Liver (tissue), 9 donors: ENCODE measurements around the gene ARHGAP30. TPM values are rescaled to one million over a fixed set of nuclear protein-coding genes. Genes with fewer than 3 reads are reported as not detected.
"Not testable (repeated sequence)": the region's sequence is repeated elsewhere in the genome, so short reads cannot be mapped to it uniquely, and the experiment has no call there.

Experiments
- DNase-seq: peaks from one replicate; pipeline ENCODE4 v3.0.0-alpha.2; 2017; ENCODE audit warnings: low spot score
- H3K27ac ChIP-seq, 2 donors: one replicate each; pipeline ENCODE4 v1.7.0; 2013; ENCODE audit warnings: inconsistent platforms in 2 of 2, low read length in 2 of 2, control low read depth in 1 of 2, low read depth in 1 of 2, mild to moderate bottlenecking in 1 of 2
- H3K27me3 ChIP-seq, 4 donors: one replicate each; pipeline versions ENCODE4 v1.6.1 to v1.7.0; 2013; ENCODE audit warnings: low read length in 3 of 4, inconsistent platforms in 1 of 4, mild to moderate bottlenecking in 1 of 4, moderate library complexity in 1 of 4; ENCODE audit not compliant: control insufficient read depth in 4 of 4, insufficient read depth in 4 of 4
- H3K36me3 ChIP-seq, 4 donors: one replicate each; pipeline versions ENCODE4 v1.6.1 to v1.7.0; 2013; ENCODE audit warnings: low read length in 3 of 4, mild to moderate bottlenecking in 3 of 4, low read depth in 1 of 4, moderate library complexity in 1 of 4; ENCODE audit not compliant: control insufficient read depth in 4 of 4, insufficient read depth in 3 of 4
- H3K4me1 ChIP-seq, 4 donors: one replicate each; pipeline versions ENCODE4 v1.6.1 to v1.7.0; 2013; ENCODE audit warnings: low read length in 3 of 4, mild to moderate bottlenecking in 3 of 4, moderate library complexity in 1 of 4; ENCODE audit not compliant: control insufficient read depth in 4 of 4, insufficient read depth in 4 of 4
- H3K4me3 ChIP-seq, 3 donors: one replicate each; pipeline versions ENCODE4 v1.6.1 to v1.7.0; 2013; ENCODE audit warnings: low read length in 3 of 3, control low read depth in 1 of 3, low read depth in 1 of 3, mild to moderate bottlenecking in 1 of 3
- H3K9ac ChIP-seq, 2 donors: one replicate each; pipeline ENCODE4 v1.7.0; 2013; ENCODE audit warnings: low read length in 2 of 2, mild to moderate bottlenecking in 2 of 2, moderate library complexity in 2 of 2, control low read depth in 1 of 2, low read depth in 1 of 2
- H3K9me3 ChIP-seq, 4 donors: one replicate each; pipeline versions ENCODE4 v1.6.1 to v1.7.0; 2013; ENCODE audit warnings: low read length in 3 of 4; ENCODE audit not compliant: control insufficient read depth in 4 of 4
- EGR1 ChIP-seq, 2 donors: IDR thresholded peaks; 2 replicates each; pipeline ENCODE4 v1.6.1; 2016 to 2018; ENCODE audit warnings: antibody characterized with exemption in 2 of 2, low read depth in 2 of 2
- GABPA ChIP-seq, 2 donors: IDR thresholded peaks in 1 of 2; conservative IDR thresholded peaks in 1 of 2; 2 replicates each; pipeline ENCODE4 v1.6.1; 2016; ENCODE audit warnings: antibody characterized with exemption in 2 of 2, mild to moderate bottlenecking in 1 of 2, moderate library complexity in 1 of 2
- HNF4A ChIP-seq, 2 donors: conservative IDR thresholded peaks; 2 replicates each; pipeline ENCODE4 v1.6.1; 2016; ENCODE audit warnings: antibody characterized with exemption in 2 of 2, mild to moderate bottlenecking in 2 of 2
- NR2F2 ChIP-seq: IDR thresholded peaks from 2 replicates; pipeline ENCODE4 v1.6.1; 2016; ENCODE audit warnings: antibody characterized with exemption
- RXRA ChIP-seq, 2 donors: IDR thresholded peaks; 2 replicates each; pipeline ENCODE4 v1.6.1; 2017 to 2018; ENCODE audit warnings: antibody characterized with exemption in 2 of 2, mild to moderate bottlenecking in 1 of 2
- SP1 ChIP-seq: IDR thresholded peaks from 2 replicates; pipeline ENCODE4 v1.6.1; 2018; ENCODE audit warnings: antibody characterized with exemption, mild to moderate bottlenecking
- TAF1 ChIP-seq: conservative IDR thresholded peaks from 2 replicates; pipeline ENCODE4 v1.6.1; 2016; ENCODE audit warnings: antibody characterized with exemption, mild to moderate bottlenecking
- YY1 ChIP-seq: IDR thresholded peaks from 2 replicates; pipeline ENCODE4 v1.6.1; 2016; ENCODE audit warnings: antibody characterized with exemption, mild to moderate bottlenecking
- WGBS: extraction: QIAGEN DNeasy Blood & Tissue Kit; methylation state at CpG from one replicate; pipeline ENCODE4 v1.1.7; 2013; 5-methylcytosine and 5-hydroxymethylcytosine counted together
- polyA plus RNA-seq, 2 donors: library from polyadenylated mRNA; stranded (reverse) in 1 of 2; unstranded in 1 of 2; fragments of 200-250 nt in 1 of 2; fragments of >200 nt in 1 of 2; fragmentation: Nextera tagmentation in 1 of 2; extraction: Ambion mirVana in 1 of 2; gene quantifications; one replicate each; pipeline versions ENCODE4 v1.2.1 to v1.2.3, GENCODE V29; 2013 to 2015
- total RNA-seq, 2 donors: library from RNA; depleted of rRNA; stranded (reverse); fragments of >200 nt; gene quantifications; one replicate each; pipeline ENCODE4 v1.2.3, GENCODE V29; 2014
- TF ChIP-seq, protein P1 (sequence below): IDR thresholded peaks from 2 replicates; pipeline ENCODE4 v1.6.1; 2016; ENCODE audit warnings: antibody characterized with exemption
- TF ChIP-seq, protein P2 (sequence below): IDR thresholded peaks from 2 replicates; pipeline ENCODE4 v1.6.1; 2016; ENCODE audit warnings: antibody characterized with exemption, mild to moderate bottlenecking
- donor health status: healthy.
- donor health status: healthy.
- donor health status: healthy.
- donor health status: healthy.
- donor health status: healthy.

The ARHGAP30 gene, protein sequence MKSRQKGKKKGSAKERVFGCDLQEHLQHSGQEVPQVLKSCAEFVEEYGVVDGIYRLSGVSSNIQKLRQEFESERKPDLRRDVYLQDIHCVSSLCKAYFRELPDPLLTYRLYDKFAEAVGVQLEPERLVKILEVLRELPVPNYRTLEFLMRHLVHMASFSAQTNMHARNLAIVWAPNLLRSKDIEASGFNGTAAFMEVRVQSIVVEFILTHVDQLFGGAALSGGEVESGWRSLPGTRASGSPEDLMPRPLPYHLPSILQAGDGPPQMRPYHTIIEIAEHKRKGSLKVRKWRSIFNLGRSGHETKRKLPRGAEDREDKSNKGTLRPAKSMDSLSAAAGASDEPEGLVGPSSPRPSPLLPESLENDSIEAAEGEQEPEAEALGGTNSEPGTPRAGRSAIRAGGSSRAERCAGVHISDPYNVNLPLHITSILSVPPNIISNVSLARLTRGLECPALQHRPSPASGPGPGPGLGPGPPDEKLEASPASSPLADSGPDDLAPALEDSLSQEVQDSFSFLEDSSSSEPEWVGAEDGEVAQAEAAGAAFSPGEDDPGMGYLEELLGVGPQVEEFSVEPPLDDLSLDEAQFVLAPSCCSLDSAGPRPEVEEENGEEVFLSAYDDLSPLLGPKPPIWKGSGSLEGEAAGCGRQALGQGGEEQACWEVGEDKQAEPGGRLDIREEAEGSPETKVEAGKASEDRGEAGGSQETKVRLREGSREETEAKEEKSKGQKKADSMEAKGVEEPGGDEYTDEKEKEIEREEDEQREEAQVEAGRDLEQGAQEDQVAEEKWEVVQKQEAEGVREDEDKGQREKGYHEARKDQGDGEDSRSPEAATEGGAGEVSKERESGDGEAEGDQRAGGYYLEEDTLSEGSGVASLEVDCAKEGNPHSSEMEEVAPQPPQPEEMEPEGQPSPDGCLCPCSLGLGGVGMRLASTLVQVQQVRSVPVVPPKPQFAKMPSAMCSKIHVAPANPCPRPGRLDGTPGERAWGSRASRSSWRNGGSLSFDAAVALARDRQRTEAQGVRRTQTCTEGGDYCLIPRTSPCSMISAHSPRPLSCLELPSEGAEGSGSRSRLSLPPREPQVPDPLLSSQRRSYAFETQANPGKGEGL
- 1 to 10 TPM; 6.6 to 8.9 TPM for total RNA-seq
- polyA plus RNA-seq, result 1 to 10 TPM; 1.2 to 3.5 TPM

DNA sequence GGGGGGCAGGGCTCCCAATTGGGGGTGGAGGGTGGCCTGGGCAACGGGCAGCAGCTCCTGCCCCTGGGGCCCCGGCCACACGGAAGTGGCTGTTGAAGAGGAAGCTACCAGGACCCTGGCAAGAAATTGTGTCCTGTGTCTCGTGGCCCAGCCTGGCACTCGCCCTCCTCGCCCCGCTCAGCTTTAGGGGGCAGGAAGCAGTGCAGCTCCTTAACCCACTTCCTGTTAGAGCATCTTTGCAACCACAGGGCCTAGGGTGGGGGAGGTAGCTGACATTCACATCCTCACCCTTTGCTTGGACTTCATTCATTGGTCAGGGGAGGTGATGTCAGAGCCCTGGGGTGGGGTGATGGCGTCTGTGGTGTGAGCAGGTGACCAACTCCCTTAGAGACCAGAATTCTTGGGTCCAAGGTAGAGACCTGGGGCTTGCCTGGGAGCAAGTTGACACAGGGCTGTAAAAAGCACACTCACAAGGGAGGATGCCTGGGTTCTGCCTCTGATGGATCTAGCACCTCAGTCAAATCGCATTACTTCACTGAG lies at the start of gene ARHGAP30:
Gene ARHGAP30, minus strand, starts transcription at position 161 of the 540 bp plus-strand sequence. CDS start 267 bp downstream, outside the sequence.
- Histone ChIP-seq H3K9me3 (no peaks in the 10 kb centered on the region), H3K4me1 (no peaks in the 10 kb centered on the region), H3K9ac (peak within 1 kb of the TSS in 1 of 2 donors; percentile 66), H3K27me3 (no peaks in the 10 kb centered on the region), H3K27ac (peak within 1 kb of the TSS; percentile 85 to 87), H3K4me3 (peak within 1 kb of the TSS in 2 of 3 donors; percentile 30 to 48), H3K36me3 (no peaks in the 10 kb centered on the region)
- 73% methylated on average over 9 of the region's 9 CpGs for WGBS
- DNase-seq, result no peak
- TF ChIP-seq GABPA (IDR thresholded peaks at IDR 0.05 in 1 of 2, conservative IDR thresholded peaks at IDR 0.05 in 1 of 2), result peak; percentile 66 to 77
- peak; percentile 32 for TF ChIP-seq SP1
- no peak for TF ChIP-seq HNF4A (conservative IDR thresholded peaks at IDR 0.05)

DNA sequence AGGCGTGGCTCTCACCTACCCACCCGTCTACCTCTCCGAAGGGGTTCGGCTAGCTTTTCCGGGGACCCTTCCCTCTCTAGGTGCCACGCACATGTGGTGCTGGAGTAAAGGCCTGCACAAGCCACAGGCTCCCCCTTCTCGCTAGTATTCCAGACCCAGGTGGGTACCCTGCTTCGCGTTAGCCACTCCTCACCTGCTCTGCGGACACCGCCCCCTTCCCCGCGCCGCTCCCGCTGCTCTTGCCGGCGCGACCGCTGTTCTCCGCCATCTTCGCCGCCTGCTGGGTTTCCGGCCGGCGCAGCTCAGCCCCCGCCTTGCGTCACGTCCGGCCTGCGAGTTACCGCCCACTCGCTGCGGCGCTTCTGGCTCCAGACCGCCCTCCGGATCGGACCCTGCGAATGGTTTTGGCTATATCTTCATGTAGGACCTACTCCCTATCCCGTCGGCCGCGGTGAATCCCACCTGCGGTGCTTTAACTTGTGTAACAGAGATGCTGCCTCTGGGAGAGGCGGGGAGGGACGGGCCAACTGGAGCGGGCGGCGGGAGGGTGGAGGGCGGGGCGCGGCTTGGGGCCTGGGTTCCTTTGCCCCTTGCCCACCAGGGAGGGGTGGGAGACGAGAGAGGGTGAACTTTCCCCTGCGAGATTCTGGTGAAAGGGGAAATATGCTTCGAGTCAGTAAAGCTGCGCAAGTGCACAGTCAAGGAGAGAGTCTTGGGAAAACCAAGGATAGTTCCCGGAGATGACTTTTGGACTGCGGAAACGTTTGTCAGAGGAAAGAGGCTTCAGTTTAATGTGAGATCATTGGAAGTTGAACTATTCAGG lies 48.3 kb upstream of the ARHGAP30 start, which contains the start of the genes NIT1 and PFDN2:
Gene NIT1, plus strand, starts transcription at position 347 of the 823 bp plus-strand sequence. Its CDS starts 72 bp downstream, at position 419.
Gene PFDN2, minus strand, starts transcription at position 279 of the 823 bp plus-strand sequence. Its CDS starts 11 bp downstream, at position 268.
- Histone ChIP-seq H3K9me3 (no peaks in the 10 kb centered on the region), H3K27me3 (no peaks in the 10 kb centered on the region), H3K4me1 (peaks cover 12 to 50% (median 38%) of the 10 kb centered on the region in 4 donors), H3K36me3 (peaks cover 8 to 31% (median 24%) of the 10 kb centered on the region in 4 donors), H3K27ac (peak within 1 kb of the TSS; percentile 89 to 93), H3K4me3 (peak within 1 kb of the TSS; percentile 83 to 98 (median 98)), H3K9ac (peak within 1 kb of the TSS; percentile 84 to 95)
- TF ChIP-seq NR2F2, result no peak
- no peak for TF ChIP-seq RXRA (IDR thresholded peaks at IDR 0.05)
- TF ChIP-seq, protein P1, sequence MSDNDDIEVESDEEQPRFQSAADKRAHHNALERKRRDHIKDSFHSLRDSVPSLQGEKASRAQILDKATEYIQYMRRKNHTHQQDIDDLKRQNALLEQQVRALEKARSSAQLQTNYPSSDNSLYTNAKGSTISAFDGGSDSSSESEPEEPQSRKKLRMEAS, result peak; percentile 33
- peak; percentile 97 for TF ChIP-seq YY1
- TF ChIP-seq, protein P2, sequence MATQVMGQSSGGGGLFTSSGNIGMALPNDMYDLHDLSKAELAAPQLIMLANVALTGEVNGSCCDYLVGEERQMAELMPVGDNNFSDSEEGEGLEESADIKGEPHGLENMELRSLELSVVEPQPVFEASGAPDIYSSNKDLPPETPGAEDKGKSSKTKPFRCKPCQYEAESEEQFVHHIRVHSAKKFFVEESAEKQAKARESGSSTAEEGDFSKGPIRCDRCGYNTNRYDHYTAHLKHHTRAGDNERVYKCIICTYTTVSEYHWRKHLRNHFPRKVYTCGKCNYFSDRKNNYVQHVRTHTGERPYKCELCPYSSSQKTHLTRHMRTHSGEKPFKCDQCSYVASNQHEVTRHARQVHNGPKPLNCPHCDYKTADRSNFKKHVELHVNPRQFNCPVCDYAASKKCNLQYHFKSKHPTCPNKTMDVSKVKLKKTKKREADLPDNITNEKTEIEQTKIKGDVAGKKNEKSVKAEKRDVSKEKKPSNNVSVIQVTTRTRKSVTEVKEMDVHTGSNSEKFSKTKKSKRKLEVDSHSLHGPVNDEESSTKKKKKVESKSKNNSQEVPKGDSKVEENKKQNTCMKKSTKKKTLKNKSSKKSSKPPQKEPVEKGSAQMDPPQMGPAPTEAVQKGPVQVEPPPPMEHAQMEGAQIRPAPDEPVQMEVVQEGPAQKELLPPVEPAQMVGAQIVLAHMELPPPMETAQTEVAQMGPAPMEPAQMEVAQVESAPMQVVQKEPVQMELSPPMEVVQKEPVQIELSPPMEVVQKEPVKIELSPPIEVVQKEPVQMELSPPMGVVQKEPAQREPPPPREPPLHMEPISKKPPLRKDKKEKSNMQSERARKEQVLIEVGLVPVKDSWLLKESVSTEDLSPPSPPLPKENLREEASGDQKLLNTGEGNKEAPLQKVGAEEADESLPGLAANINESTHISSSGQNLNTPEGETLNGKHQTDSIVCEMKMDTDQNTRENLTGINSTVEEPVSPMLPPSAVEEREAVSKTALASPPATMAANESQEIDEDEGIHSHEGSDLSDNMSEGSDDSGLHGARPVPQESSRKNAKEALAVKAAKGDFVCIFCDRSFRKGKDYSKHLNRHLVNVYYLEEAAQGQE, result peak; percentile 69
- peak; percentile 83 to 92 for TF ChIP-seq EGR1 (IDR thresholded peaks at IDR 0.05; ENCODE audit: low read depth in 2 of 2)
- peak; percentile 41 for TF ChIP-seq SP1
- peak; percentile 37 for TF ChIP-seq TAF1
- TF ChIP-seq GABPA (IDR thresholded peaks at IDR 0.05 in 1 of 2, conservative IDR thresholded peaks at IDR 0.05 in 1 of 2), result peak; percentile 76 to 93
- TF ChIP-seq HNF4A (conservative IDR thresholded peaks at IDR 0.05), result peak; percentile 30 to 39
- DNase-seq, result peak; percentile 88
- WGBS, result under 1% methylated on average over 58 of the region's 58 CpGs

DNA sequence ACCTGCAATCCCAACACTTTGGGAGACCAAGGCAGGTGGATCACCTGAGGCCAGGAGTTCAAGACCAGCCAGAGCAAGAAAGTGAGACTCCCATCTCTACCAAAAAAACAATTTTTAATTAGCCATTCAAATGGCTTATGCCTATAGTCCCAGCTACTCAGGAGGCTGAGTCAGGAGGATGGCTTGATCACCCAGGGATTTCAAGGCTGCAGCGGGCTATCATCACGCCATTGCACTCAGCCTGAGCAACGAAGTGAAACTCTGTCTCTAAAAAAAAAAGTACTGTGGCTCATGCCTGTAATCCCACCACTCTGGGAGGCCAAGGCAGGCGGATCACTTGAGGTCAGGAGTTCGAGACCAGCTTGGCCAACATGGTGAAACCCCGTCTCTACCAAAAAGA lies 46.3 kb upstream of the ARHGAP30 start:
- H3K27ac ChIP-seq, H3K9ac ChIP-seq, H3K27me3 ChIP-seq, DNase-seq, H3K4me3 ChIP-seq, H3K9me3 ChIP-seq: not testable (repeated sequence)
- Histone ChIP-seq H3K36me3 (peaks cover 5 to 11% (median 6%) of the 10 kb centered on the region in 4 donors), H3K4me1 (peaks cover 12 to 50% (median 38%) of the 10 kb centered on the region in 4 donors)
- 93% methylated on average over 6 of the region's 6 CpGs for whole genome bisulfite sequencing
